ENCODE measurements around the gene RPL22.

GRCh38 chr1:6165027-6165426 is 34.4 kb downstream of the RPL22 start:
- TF ChIP-seq CTCF (IDR thresholded peaks at IDR 0.05; ENCODE audit: low read length) (no peak), EZH2 (optimal IDR thresholded peaks at IDR 0.05; ENCODE audit: low read depth, low read length) (no peak), EZH2phosphoT487 (IDR thresholded peaks at IDR 0.05; ENCODE audit: low read length) (no peak)

Data from MM.1S (cell line).